Neural crest cell (in vitro differentiated cells): ENCODE measurements around the gene GRPEL1. TPM values are rescaled to one million over a fixed set of nuclear protein-coding genes. Genes with fewer than 3 reads are reported as not detected.

Experiments used
- DNase-seq: peaks from one replicate; pipeline ENCODE4 v3.0.0; 2021; ENCODE audit warnings: low read depth, mixed read lengths, low spot score
- H3K27ac Mint-ChIP-seq: one replicate; pipeline ENCODE4 v1.8.0; 2021; ENCODE audit warnings: mild to moderate bottlenecking, mixed read lengths; ENCODE audit not compliant: unreplicated experiment
- H3K27me3 Mint-ChIP-seq: 2 replicates; pipeline ENCODE4 v1.8.0; 2021; ENCODE audit warnings: low read depth, mild to moderate bottlenecking, mixed read lengths
- H3K36me3 Mint-ChIP-seq: 2 replicates; pipeline ENCODE4 v1.8.0; 2021; ENCODE audit warnings: low read depth, mild to moderate bottlenecking, mixed read lengths
- H3K4me1 Mint-ChIP-seq: 2 replicates; pipeline ENCODE4 v1.8.0; 2021; ENCODE audit warnings: mixed read lengths
- H3K4me3 Mint-ChIP-seq: one replicate; pipeline ENCODE4 v1.8.0; 2021; ENCODE audit warnings: mild to moderate bottlenecking, mixed read lengths
- H3K9me3 Mint-ChIP-seq: 2 replicates; pipeline ENCODE4 v1.8.0; 2021; ENCODE audit warnings: mixed read lengths
- total RNA-seq: library from RNA; stranded (reverse); gene quantifications from 2 replicates; pipeline ENCODE4 v1.2.1, GENCODE V29; 2021
- TF ChIP-seq, protein P1 (sequence below): fragments of 200-600 bp; sonication (generic); conservative IDR thresholded peaks from 2 replicates; pipeline ENCODE4 v1.5.0; 2021; ENCODE audit warnings: antibody characterized with exemption, mild to moderate bottlenecking

Gene GRPEL1
- total RNA-seq, 1 donor from 2014 or later: 28.2 TPM

GRCh38 chr4:7060346-7061150, 7.3 kb downstream of the GRPEL1 start:
- H3K4me3 Mint-ChIP-seq: no peak overlapping the region
- H3K27ac Mint-ChIP-seq: no peak overlapping the region
- TF ChIP-seq, protein P1, sequence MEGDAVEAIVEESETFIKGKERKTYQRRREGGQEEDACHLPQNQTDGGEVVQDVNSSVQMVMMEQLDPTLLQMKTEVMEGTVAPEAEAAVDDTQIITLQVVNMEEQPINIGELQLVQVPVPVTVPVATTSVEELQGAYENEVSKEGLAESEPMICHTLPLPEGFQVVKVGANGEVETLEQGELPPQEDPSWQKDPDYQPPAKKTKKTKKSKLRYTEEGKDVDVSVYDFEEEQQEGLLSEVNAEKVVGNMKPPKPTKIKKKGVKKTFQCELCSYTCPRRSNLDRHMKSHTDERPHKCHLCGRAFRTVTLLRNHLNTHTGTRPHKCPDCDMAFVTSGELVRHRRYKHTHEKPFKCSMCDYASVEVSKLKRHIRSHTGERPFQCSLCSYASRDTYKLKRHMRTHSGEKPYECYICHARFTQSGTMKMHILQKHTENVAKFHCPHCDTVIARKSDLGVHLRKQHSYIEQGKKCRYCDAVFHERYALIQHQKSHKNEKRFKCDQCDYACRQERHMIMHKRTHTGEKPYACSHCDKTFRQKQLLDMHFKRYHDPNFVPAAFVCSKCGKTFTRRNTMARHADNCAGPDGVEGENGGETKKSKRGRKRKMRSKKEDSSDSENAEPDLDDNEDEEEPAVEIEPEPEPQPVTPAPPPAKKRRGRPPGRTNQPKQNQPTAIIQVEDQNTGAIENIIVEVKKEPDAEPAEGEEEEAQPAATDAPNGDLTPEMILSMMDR: no peak
- no peaks in the 10 kb centered on the region for H3K9me3 Mint-ChIP-seq
- H3K27me3 Mint-ChIP-seq: no peaks in the 10 kb centered on the region
- DNase-seq: no peak
- peaks cover 11% of the 10 kb centered on the region for H3K36me3 Mint-ChIP-seq
- H3K4me1 Mint-ChIP-seq: peaks cover 12% of the 10 kb centered on the region

GRCh38 chr4:7059662-7060061, 8.2 kb downstream of the GRPEL1 start:
- no peak for DNase-seq
- Mint-ChIP-seq H3K4me3 (no peak overlapping the region), H3K4me1 (peaks cover 5% of the 10 kb centered on the region), H3K27me3 (no peaks in the 10 kb centered on the region), H3K27ac (peak overlapping the region; percentile 92), H3K36me3 (peaks cover 11% of the 10 kb centered on the region), H3K9me3 (no peaks in the 10 kb centered on the region)
- TF ChIP-seq, protein P1: no peak

DNA sequence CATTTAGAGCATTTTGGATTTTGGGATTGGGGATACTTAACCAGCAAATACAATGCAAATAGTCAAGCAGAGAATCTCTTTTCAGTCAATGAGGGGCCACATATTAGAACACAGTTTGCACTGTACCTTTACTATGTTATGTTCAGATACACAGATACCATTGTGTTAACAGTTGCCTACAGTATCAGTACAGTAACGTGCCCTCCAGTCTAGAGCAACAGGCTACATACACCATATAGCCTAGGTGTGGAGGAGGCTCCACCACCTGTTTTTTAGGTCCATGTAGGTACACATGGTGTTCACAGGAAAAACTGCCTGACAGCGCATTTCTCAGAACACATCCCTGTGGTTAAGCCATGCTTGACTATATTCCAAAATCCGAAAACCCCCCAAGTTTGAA, 9.1 kb downstream of the GRPEL1 start:
- H3K9me3 Mint-ChIP-seq: no peaks in the 10 kb centered on the region

GRCh38 chr4:7055990-7056325, 11.9 kb downstream of the GRPEL1 start:
- no peak for DNase-seq
- Mint-ChIP-seq H3K36me3 (peaks cover 8% of the 10 kb centered on the region), H3K27ac (peak overlapping the region; percentile 57), H3K4me3 (no peak overlapping the region), H3K4me1 (peaks cover 5% of the 10 kb centered on the region), H3K27me3 (no peaks in the 10 kb centered on the region), H3K9me3 (no peaks in the 10 kb centered on the region)
- TF ChIP-seq, protein P1: no peak

More for the DNA sequence above, 9.1 kb downstream of the GRPEL1 start:
- TF ChIP-seq, protein P1: no peak
- Mint-ChIP-seq H3K4me1 (peaks cover 5% of the 10 kb centered on the region), H3K27ac (no peak overlapping the region), H3K36me3 (peaks cover 14% of the 10 kb centered on the region), H3K27me3 (no peaks in the 10 kb centered on the region), H3K4me3 (no peak overlapping the region)
- DNase-seq: no peak

DNA sequence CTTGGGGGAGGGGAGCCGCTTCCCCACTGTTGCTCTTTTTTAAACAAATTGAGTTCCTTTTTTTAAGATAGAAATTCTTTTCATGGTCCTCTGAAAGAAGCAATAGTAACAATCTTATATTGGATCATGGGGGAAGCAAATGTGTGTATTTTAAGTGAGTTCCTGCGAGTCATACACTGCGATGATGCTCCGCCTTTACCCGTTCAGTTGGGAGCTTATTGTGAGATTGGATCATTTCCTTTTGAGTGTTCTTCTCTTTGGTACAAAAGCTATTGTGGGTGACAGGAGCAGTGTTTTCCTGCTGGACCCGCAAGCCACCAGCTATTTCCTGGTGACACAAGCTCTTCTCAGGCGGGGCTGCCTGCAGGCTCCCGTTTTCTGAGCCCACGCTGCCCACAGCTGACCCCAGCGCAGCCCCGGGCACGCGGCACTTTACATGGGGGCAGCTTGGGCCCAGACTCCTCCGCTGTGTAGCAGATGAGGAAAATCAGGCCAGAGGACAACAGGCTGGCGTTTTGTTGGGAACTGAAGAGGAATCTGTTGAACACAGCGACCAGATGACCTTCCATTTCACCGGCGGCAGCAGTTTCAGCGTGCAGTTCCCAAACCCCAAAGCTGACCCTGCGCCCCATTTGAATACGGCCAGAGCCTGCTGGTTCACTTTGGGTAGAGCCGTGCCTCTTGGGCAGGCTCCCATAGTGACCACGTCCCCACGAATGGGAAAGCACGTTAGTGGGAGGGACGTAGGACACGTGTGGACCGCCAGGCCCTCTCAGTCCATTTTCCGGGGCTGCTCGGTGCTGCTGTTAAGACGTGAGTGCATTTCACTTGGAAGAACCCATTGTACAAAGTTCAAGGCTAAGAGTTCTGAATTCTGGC, 12.5 kb downstream of the GRPEL1 start:
- H3K4me1 Mint-ChIP-seq: peaks cover 5% of the 10 kb centered on the region
- H3K9me3 Mint-ChIP-seq: no peaks in the 10 kb centered on the region
- TF ChIP-seq, protein P1: no peak
- H3K36me3 Mint-ChIP-seq: peaks cover 8% of the 10 kb centered on the region
- DNase-seq: no peak
- H3K4me3 Mint-ChIP-seq: no peak overlapping the region
- no peak overlapping the region for H3K27ac Mint-ChIP-seq
- no peaks in the 10 kb centered on the region for H3K27me3 Mint-ChIP-seq
